ENCODE measurements around the gene ZSCAN31.
A peak's percentile ranks its signal among the peaks of the same experiment; 100 is the strongest.
"Not testable (repeated sequence)": the region's sequence is repeated elsewhere in the genome, so short reads cannot be mapped to it uniquely, and the experiment has no call there.

Gene ZSCAN31

DNA sequence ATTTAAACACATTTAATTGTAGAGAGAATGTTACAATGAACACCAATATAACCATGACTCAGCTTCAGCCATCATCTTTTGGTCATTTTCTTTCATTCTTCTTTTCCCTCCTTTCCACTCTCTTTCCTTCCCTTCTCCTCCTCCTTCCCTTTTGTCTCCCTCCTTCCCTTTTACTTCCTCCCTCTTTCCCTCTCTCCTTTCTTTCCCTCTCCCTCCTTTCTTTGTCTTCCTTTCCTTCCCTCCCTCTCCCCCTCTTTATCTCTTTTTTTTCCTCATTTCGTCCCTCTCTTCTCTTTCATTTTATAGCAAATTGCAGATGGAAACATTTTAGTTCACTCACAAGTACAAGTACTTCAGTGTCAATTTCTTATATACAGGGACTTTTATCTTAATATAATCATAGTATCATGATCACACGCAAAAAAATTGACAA, 15.6 kb upstream of the ZSCAN31 start:
- no peak for DNase-seq

DNA sequence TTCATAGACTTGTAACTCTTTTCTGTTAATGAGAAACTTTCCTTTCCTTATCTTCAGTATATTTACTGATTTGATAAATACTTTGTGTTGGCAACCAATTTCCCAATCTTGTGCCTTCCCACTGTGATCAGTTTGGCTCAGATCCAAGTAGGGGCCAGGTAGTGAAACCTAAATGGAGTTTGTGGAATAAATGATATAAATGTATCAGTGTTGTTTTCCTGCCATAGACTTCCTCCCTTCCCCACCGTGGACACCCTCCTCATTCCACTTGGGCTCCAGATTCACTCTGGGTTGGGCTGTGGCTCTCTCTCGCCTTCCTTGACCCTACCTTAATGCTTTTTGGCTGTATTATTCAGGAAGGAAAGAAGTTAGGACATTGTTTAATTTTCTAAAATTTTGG, 15.1 kb upstream of the ZSCAN31 start:
- no peak for DNase-seq

DNA sequence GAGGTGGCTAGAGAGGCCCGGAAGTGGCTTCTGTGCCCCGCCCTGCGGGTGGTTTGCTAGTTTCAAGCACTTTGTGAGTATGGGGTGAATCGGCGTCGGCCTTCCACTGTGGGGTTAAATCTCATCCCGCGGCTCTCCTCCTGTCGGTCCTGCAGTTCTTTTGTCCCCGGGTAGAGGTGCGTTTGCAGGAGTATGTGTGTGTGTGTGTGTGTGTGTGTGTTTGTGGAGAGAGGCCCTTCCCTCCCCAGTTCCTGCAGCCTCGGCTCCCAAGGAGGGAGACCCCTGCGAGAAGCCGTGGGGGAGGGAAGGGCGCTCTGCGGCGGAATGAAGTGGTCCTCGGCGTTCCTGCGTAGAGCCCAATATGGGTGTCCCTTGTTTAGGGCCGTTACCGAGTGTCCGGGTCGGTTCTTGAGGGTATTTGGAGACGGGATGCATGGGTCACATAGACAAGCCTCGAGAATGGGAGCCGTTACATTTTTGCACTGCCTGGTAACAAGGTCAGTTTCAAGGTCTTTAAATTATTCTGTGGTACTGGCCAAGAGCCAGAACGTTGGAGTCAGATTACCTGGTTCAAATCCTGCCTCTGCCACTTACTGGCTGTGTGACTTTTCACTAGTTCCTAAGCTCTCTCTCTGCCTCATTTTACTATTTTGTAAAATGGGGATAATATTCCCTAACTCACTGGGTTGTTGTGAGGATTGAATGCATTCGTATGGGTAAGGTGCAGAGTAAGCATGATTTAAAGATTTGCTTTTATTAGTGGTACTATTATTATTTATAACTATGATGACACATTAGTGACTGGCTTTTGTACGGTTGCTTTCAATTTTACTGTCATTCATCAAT, 14.2 kb upstream of the ZSCAN31 start, which contains the start of gene ZKSCAN3:
Gene ZKSCAN3, plus strand, starts transcription at position 56 of the 846 bp plus-strand sequence. CDS start 9,640 bp downstream, outside the sequence.
- peak; percentile 42 to 72 (median 60) for DNase-seq

DNA sequence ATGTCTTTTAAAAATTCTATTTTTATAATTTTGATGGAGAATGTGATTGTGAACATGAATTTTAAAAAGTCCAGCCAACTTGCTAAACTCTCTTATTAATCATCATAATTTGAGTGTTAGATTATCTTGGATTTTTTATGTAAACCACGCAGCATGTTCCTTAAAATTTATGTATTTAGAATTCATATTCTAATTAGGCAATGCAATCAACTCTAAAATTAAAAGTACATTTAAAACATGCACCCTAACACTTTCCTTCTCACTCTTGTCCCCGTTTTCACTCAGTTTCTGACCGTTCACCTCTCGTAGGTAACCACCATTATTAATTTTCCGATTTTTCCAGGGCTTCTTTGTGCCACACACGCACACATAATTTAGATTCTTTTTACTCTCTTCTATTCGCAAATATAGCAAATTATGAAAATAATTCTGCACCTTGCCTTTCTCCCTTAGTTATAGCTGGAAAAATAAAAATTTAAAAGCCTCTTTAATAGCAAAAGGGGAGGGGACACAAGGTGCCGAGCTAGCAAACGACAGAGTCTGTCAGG, 13.5 kb upstream of the ZSCAN31 start:
- no peak for DNase-seq

DNA sequence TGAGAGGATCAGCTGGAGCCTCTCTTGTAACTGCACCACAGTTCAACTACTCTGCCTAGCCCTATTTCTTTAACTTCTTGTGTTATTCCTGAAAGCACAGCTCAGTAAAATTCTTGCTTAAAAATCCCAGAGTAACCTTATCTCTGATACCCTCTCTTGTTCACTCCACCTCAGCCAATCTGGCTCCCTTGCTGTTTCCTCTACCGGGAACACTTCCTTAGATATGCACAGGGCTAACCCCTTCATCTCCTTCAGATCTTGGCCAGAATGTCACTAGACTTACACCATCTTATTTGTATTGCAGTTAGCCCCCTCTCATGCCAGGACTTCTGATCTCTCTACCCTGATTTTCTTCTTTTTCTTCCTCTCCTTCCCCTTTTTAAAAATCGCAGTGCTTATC, 11.2 kb upstream of the ZSCAN31 start:
- no peak for DNase-seq

DNA sequence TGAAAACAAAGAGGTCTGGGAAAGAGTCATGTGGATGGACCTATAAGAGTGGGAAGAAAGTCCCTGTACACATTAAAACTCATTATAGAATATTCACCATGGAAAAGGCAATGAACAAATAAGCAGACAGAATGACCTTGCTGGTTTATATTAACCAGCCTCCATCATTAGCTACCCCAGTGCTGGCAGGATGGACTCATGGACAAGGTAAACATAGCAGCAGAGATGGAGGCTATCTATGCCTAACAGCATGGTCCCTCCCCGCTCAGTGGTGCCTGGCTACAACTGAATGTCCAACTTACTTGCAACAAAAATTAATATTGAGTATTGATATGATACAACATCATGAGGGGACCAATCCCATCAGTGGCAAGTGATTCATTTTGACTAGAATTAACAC, 9.3 kb upstream of the ZSCAN31 start:
- DNase-seq, result no peak

DNA sequence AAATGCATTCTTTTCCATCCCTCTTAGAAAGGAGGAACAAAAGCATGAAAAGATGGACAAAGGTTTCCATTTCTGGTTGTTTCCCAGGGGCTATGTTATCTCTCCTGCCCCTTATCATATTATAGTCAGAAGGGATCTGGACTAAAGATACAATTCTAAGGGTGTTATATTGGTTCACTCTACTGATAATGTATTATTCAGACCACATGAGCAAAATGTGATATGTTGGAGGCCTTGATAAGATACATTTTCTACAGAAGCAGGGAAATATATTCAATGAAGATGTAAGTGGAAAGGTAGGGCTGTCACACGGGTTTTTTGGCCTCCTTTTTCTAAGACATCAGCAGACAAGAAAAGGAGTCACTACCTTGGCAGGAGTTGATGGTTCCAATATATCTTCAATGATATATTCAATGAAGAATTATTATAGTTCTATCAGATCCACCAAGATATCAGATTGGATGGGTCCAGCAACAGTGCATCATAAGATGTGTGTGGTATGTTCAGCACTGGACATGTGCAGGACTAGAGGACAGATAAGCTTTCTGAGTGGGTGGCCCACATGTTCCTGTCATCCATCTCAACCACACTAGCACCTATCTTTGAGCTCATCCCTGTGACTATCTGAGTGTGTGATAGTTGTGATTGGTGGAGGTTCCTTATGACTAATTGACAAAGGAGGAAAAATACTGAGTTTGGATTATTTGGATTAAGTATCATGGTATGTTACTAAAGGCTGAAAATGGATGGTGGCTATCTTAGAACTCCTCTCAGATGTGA, 8.1 kb upstream of the ZSCAN31 start:
- no peak for DNase-seq

DNA sequence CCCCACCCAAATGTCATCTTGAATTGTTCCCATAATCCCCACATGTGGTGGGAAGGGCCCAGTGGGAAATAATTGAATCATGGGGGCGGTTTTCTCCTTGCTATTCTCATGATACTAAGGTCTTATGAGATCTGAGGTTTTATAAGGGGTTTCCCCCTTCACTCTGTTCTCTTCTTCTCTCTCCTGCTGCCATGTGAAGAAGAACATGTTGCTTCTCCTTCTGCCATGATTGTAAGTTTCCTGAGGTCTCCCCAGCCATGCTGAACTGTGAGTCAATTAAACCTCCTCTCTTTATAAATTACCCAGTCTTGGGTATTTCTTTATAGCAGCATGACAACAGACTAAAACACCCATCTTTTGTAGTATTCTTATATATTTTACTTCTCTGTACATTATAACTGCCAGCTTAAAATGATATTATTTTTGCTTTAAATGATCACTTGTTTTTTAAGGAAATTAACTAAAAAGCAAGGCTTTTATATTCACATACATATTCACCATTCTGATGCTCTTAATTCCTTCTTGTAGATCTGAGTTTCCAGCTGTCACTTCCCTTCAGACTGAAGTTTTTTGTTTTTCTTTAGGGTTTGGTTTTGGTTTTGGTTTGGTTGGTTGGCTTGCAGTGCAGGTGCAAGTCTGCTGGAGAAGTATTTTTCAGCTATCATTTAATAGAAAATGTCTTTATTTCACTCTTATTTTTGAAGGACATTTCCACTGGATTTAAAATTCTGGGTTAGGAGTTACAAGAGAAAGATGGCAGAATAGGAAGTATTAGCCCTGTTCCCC, 4.6 kb upstream of the ZSCAN31 start:
- DNase-seq, result no peak

DNA sequence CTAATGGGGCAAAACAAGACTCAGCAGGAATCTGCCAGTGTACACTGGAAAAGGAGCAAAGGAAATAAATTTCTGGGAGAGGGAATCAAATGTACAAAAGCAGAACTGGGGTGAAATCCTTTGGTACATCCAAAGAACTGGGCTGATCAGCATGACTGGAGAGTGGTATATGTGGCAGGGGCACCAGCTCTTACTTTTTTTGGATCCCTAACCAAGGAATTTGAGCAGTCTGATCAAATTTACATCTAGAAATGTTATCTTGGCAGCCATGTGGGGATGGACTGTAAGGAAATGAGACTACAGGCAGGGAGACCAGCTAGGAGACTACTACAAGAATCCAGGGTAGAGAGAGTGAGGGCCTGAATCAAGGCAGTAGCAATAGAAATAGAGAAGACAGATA, 1.2 kb upstream of the ZSCAN31 start:
- DNase-seq, result no peak

DNA sequence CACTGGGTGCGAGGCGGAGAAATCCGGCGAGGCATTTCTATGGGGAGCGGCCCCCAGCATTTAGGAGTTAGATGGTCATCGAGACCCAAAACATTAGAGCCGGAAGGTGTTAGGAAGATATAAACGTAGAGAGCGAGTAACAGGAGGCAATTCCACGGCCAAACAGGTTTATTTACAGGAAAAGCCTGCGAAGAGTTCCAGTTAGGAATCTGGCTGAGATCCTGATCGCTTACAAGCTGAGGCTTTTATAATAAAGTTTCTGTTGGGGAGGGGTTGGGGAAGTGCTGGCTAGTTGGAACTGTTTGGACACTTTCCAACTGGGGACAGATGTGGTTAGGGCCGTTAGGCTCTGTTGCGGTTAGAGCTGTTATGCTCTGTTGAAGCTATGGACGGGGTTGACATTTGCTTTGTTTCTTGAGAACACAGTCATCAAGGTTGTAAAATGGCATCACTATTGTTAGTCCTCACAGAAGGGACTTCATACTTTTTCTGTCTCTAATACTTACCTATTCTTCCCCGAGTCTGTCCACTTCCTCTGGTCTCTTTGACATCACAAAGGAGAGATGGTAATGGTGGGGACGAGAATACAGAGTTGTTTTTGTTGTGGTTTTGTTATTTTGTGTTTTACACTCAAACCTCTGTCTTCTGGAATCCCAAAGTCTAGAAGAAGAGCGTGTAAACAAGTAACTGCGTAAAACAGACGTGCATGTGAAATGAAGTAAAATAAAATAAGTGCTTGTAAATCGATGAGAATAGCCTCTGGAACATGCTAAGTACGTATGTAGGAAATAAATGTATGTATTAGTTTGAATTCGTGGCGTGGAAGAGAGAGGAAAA, 554 bp upstream of the ZSCAN31 start:
- no peak for DNase-seq

DNA sequence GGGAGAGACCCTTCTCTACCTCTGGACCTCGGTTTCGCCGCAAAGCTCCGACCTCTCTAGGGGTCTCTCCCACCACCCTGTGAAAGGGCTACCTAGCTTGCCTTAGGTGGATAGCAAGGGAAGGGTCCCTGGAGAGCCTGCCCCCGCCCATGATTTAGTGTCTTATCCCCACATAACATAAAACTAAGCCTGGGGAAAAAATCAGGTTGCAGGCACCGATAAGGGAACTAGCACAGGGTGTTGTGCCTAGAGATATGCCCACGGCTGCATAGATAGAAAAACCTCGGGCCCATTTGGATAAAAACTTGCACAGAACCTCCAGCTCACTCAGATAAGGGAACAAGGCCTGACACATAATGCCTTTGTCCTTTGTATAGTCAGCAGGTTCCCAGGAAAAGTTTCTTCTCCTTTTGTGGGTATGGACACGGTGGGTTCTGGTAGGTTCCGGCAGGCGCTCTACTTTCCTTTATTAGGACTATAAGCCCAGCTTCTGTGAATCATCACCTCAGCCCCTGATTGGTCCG, 846 bp downstream of the ZSCAN31 start:
- DNase-seq, result no peak

DNA sequence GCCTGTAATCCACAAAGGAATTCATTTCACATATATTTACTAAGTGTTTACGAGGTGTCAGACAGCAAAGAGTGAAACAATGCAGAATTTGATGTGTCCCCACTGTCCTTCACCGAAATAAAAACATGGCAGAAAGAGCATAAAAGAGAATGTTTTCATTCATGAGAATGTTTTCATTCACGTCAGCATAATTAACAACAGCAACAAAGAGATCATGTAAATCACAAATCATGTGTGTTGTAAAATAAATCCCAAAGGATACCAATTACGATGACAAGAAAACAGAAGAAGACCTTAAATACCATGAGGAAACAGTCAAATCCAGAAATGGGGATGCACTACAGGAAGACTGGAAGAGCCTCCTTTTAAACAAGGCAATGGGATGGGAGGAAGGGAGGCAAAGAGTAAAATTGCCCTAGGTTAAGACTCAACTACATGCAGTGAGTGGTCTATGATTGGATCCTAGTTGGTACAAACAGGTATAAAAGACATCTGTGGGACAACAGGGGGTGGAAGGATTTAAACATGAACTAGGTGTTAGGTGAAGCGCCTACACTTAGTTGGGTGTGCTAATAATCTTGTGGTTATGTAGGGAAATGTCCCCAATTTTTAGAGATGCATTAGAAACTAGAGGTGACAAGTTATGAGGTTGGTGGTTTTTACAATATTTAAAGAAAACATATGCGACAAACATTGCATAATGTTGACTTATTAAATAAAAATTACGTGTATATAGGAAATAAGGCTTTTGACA, 1.5 kb downstream of the ZSCAN31 start:
- DNase-seq, result no peak

DNA sequence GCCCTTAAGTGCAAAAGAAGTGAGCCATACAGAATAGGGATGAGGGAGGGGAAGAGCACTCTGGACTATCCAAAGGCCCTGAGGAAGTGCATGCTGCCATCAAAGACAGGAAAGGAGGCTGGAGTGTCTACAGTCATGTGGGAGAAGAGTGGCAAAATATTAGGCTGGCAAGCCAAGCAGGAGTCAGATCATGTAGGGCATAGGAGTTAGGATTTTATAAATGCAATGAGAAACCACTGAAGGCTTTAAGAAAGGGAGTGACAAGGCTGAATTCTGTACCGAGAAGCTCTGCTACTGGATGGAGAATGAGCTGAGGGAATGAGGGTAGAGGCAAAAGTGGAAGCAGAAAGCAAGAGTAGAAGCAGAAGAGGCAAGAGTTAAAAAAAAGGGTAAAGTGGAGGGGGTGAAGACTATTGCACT, 2.3 kb downstream of the ZSCAN31 start:
- DNase-seq, result no peak

DNA sequence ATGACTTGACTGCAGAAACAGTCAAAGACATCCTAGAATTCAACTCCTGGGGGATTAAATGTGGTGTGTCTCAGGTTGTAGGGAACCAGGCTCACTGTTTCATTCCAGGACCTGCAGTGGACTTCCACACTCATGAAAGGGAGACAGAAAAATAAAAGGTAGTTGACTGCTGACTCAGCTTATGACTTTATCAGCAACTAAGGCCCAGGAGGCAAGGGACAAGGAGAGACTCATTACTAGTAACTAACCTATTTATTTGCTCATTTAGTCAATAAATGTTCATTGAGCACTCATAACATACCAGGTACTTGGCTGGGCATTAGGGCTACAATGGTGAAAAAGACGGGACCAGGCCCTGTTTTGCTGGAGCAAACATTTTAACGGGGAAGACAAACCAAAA, 2.9 kb downstream of the ZSCAN31 start:
- DNase-seq, result no peak

DNA sequence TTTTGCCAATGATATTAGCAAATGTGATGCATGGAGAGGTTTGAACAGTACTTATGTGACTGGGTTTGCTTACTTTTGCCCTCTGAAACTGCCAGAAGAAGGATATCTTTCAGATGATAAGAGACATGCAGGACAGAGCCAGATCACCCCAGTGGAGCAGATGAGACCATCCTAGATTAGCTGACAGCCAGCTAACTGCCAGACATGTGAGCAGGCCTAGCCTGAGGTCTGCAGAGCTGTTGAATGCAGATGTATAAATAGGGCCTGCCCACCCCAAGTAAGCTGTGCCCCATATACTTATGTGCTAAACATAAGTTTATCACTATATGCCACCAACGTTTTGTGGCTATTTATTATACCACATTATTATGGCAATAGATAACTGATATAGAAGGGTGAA, 5.9 kb downstream of the ZSCAN31 start:
- DNase-seq, result no peak

DNA sequence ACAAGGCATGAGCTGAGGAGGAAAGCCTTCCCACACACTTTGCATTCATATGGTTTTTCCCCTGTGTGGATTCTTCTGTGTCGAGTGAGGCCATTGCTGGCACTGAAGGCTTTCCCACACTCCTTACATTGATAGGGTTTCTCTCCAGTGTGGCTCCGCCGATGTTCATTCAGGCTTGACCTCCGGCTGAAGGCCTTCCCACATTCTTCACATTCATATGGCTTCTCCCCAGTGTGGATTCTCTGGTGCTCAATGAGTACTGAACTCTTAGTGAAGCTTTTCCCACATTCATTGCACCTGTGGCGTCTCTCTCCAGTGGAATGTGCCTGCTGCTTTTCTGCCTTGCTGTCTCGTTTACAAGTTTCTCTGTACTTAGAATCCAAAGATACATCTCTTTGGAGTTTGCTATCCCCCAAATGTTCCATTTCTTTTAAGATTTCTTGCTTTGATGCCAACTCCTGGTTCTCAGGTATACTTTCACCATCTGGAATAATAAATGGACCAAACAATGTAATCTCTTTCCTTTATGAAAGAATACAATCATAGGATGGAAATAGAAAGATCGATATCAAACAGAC, 9.5 kb downstream of the ZSCAN31 start:
- DNase-seq, result no peak

DNA sequence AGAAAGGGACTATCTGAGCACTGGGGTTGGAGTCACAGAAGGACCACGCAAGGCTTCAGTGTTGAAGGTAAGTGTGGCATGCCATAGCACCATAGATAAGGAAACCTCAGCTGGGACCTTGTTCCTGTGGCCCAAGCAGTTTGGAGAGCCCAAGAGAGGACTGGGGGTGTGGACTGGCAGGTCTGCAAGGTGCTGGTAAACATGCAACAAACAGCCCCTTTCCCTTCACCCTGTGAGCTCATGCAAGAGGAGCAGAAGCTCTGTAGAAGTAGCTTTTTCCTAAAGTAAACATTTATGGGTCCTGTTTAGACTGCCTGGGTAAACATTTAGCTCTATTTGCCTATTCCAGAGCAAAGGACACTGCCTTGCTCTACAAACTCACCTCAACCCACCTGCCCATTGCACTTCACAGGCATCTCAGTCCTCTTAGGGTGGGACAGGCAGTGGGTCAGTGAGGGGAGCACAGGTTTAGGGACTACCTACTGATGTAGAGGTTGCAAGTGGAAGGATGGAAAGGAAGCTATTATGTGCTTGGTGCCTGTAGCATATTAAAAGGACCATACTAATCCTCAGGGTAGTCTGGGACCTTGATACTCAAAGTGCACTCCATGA, 12.0 kb downstream of the ZSCAN31 start:
- no peak for DNase-seq

DNA sequence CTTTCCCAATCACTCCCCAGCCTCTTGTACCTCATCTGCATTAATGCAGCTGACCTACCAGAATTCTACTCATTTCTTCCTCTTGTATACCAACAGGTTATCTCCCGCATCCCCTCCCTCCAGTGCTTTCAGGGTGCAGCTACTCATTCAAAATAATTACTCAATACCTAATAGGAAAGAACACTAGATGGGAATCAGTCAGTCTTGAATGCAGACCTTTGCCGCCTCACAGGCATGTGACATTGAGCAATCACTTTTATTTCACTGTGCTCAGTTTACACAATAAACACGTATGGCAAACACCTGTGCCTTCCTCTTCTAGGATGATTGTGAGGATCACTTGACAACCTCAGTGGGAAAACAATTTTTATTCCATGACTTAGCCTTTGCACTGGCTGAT, 13.3 kb downstream of the ZSCAN31 start:
- no peak for DNase-seq

DNA sequence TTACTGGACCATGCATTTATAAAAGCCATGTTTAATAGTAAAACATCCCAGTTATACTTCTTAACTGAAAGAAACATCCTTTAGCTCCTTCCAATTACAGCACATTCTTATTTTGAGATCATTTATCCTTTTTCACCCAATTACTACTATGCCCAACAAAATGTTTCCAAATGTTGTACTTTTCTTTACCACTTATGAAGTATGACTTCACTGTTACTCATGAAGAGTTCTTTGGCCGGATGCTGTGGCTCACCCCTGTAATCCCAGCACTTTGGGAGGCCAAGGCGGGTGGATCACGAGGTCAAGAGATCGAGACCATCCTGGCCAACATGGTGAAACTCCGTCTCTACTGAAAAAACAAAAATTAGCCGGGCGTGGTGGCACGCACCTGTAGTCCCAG, 18.1 kb downstream of the ZSCAN31 start:
- not testable (repeated sequence) for DNase-seq

DNA sequence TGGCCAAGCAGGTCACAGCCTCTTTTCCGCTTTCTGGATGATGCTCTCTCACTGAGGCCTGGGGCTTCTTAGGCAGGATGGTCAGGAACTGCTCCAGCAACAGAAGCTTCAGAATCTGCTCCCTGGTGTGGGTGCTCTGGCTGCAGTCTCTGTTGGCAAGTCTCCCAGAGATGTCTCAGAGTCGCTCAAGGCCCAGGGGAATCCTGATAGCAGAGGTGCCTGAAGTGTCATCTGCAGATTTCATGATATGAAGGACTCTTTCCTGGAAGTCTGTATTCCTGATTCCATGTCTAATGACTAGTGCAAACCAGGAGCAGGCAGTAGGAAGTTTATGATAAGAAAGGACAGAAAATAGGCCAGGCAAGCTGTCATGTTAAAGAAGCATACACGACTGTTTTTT, 20.3 kb downstream of the ZSCAN31 start:
- no peak for DNase-seq

Measured in activated naive CD4-positive, alpha-beta T cell (primary cell).